HG02840 (cell line): ENCODE measurements around the gene FLT3LG.
A peak's percentile ranks its signal among the peaks of the same experiment; 100 is the strongest.
"Not testable (repeated sequence)": the region's sequence is repeated elsewhere in the genome, so short reads cannot be mapped to it uniquely, and the experiment has no call there.

Experiments used
- ATAC-seq: cut with Tn5 transposase; IDR thresholded peaks from one replicate; pipeline ENCODE4 v1.9.1; 2021; ENCODE audit warnings: mild to moderate bottlenecking, moderate library complexity, moderate number of reproducible peaks; ENCODE audit not compliant: unreplicated experiment, low FRiP score

The FLT3LG gene

GRCh38 chr19:49440439-49441209 is 33.4 kb upstream of the FLT3LG start:
- ATAC-seq: no peak

- no peak for ATAC-seq
Measured at GRCh38 chr19:49441210-49441959, 32.6 kb upstream of the FLT3LG start, which contains the start of gene SLC17A7. TSS of gene SLC17A7 (minus strand) at chr19:49441527. CDS start at chr19:49441379, 148 bp downstream.

- no peak for ATAC-seq
Measured at GRCh38 chr19:49441960-49442350, 32.1 kb upstream of the FLT3LG start.

- no peak for ATAC-seq
Measured at GRCh38 chr19:49442354-49442753, 31.7 kb upstream of the FLT3LG start.

GRCh38 chr19:49442771-49443365 is 31.1 kb upstream of the FLT3LG start:
- ATAC-seq: peak; percentile 2

- peak; percentile 76 for ATAC-seq
Measured at GRCh38 chr19:49443366-49444099, 30.5 kb upstream of the FLT3LG start.

- ATAC-seq: not testable (repeated sequence)
Measured at GRCh38 chr19:49444100-49444700, 29.8 kb upstream of the FLT3LG start.

- no peak for ATAC-seq
Measured at GRCh38 chr19:49445997-49446396, 28.0 kb upstream of the FLT3LG start.

- ATAC-seq: no peak
Measured at GRCh38 chr19:49447485-49448431, 26.3 kb upstream of the FLT3LG start.

GRCh38 chr19:49448432-49448786 is 25.6 kb upstream of the FLT3LG start:
- ATAC-seq: no peak

- no peak for ATAC-seq
Measured at GRCh38 chr19:49450405-49450804, 23.6 kb upstream of the FLT3LG start.

GRCh38 chr19:49451430-49452181 is 22.4 kb upstream of the FLT3LG start, which contains the start of gene PIH1D1:
TSS of gene PIH1D1 (minus strand) at chr19:49451814. CDS start at chr19:49451574, 240 bp downstream.
- ATAC-seq: peak; percentile 60

- peak; percentile 62 for ATAC-seq
Measured at GRCh38 chr19:49453013-49453756, 20.8 kb upstream of the FLT3LG start, which contains the start of gene ALDH16A1. TSS of gene ALDH16A1 (plus strand) at chr19:49453225. CDS start at chr19:49453332, 107 bp downstream.

- ATAC-seq: no peak
Measured at GRCh38 chr19:49453757-49454240, 20.2 kb upstream of the FLT3LG start.

- no peak for ATAC-seq
Measured at GRCh38 chr19:49455773-49456172, 18.2 kb upstream of the FLT3LG start.

- no peak for ATAC-seq
Measured at GRCh38 chr19:49456326-49456725, 17.7 kb upstream of the FLT3LG start.

- ATAC-seq: no peak
Measured at GRCh38 chr19:49458567-49458903, 15.5 kb upstream of the FLT3LG start.

GRCh38 chr19:49459388-49459787 is 14.6 kb upstream of the FLT3LG start:
- no peak for ATAC-seq
